Measurements from ENCODE around the gene MAPK7. TPM values are rescaled to one million over a fixed set of nuclear protein-coding genes. Genes with fewer than 3 reads are reported as not detected.

The MAPK7 gene
- total RNA-seq, 2 experiments from 2014 or later = 25.1 to 27.1 TPM

DNA sequence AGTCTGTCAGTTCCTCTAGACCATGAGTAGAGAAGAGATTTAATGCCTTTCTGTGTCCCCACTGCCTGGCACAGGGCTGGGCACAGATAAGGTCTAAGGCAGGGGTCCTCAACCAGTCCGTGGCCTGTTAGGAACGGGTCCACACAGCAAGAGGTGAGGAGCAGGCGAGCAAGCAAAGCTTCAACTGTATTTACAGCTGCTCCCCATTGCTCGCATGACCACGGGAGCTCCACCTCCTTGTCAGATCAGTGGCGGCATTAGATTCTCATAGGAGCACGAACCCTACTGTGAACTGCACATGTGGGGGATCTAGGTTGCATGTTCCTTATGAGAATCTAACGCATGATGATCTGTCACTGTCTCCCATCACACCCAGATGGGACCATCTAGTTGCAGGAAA is 17.5 kb upstream of the MAPK7 start:
- H3K27me3 Mint-ChIP-seq = peaks cover 4% of the 10 kb centered on the region
- H3K4me3 Mint-ChIP-seq = no peak overlapping the region
- H3K4me1 Mint-ChIP-seq (ENCODE audit: low read depth) = peaks cover 5% of the 10 kb centered on the region
- ATAC-seq (no peak), DNase-seq (no peak)
- POLR2A ChIA-PET = no interaction called here
- no peak overlapping the region for H3K27ac Mint-ChIP-seq
- intact Hi-C loops (cut with micrococcal nuclease) = no loop called here
- CTCF ChIA-PET = interaction anchor here (1.0 to 3.4 kb wide), 4 partner anchors 18 to 88 kb away, joined by 3 to 51 read pairs (median 5); partner anchors contain the start of gene MAPK7
- H3K9me3 Mint-ChIP-seq = no peaks in the 10 kb centered on the region
- H3K36me3 Mint-ChIP-seq (ENCODE audit: low read depth) = no peaks in the 10 kb centered on the region
- TF ChIP-seq, protein P1, sequence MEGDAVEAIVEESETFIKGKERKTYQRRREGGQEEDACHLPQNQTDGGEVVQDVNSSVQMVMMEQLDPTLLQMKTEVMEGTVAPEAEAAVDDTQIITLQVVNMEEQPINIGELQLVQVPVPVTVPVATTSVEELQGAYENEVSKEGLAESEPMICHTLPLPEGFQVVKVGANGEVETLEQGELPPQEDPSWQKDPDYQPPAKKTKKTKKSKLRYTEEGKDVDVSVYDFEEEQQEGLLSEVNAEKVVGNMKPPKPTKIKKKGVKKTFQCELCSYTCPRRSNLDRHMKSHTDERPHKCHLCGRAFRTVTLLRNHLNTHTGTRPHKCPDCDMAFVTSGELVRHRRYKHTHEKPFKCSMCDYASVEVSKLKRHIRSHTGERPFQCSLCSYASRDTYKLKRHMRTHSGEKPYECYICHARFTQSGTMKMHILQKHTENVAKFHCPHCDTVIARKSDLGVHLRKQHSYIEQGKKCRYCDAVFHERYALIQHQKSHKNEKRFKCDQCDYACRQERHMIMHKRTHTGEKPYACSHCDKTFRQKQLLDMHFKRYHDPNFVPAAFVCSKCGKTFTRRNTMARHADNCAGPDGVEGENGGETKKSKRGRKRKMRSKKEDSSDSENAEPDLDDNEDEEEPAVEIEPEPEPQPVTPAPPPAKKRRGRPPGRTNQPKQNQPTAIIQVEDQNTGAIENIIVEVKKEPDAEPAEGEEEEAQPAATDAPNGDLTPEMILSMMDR (IDR thresholded peaks at IDR 0.05) = no peak

DNA sequence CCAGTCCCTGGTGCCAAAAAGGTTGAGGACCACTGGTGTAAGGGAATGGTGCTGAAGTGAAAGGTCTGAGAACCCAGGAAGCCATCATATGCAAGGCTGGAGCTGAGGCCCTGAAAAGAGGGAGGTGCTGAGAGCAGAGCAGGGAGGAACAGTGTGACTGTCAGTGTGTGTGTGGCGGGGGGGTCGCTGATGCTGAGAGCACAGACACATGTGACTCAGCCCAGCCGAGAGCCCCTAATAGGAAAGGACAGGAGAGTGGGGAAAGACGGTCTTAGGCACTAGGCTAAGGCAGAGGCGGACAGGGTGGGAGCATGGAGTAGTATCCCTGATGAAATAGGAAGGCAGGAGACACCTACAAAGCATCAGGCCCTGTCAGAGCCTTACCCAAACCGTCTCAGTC is 17.0 kb upstream of the MAPK7 start:
- Mint-ChIP-seq H3K9me3 (no peaks in the 10 kb centered on the region), H3K36me3 (ENCODE audit: low read depth) (no peaks in the 10 kb centered on the region), H3K4me1 (ENCODE audit: low read depth) (peaks cover 5% of the 10 kb centered on the region), H3K27ac (no peak overlapping the region), H3K27me3 (peaks cover 4% of the 10 kb centered on the region), H3K4me3 (peak overlapping the region; percentile 81)
- no peak for DNase-seq
- no peak for ATAC-seq
- intact Hi-C loops (cut with micrococcal nuclease) = no loop called here
- ChIA-PET CTCF (interaction anchor here (1.0 to 3.4 kb wide), 6 partner anchors 8 to 138 kb away, joined by 3 to 51 read pairs (median 4); partner anchors contain the start of gene MAPK7), POLR2A (no interaction called here)
- TF ChIP-seq, protein P1 (IDR thresholded peaks at IDR 0.05) = no peak

DNA sequence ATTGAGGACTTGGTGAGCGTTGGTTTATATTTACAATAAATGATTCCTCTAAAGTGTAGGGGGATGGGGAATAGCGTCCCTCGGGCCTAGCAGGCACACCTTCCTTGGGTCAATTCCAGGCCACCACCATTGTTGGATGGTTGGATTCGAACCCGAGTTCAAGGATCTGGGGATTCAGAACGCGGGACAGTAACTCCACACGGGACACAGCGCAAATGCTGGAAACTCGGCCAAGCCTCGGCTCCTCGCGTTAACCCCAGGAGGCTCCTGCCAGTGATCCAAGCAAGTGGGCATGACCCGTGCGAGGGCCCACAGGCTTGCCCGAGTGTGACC is 16.4 kb upstream of the MAPK7 start:
- H3K27ac Mint-ChIP-seq = no peak overlapping the region
- H3K36me3 Mint-ChIP-seq (ENCODE audit: low read depth) = no peaks in the 10 kb centered on the region
- DNase-seq (no peak), ATAC-seq (no peak)
- H3K4me3 Mint-ChIP-seq = peak overlapping the region; percentile 81
- H3K27me3 Mint-ChIP-seq = peaks cover 4% of the 10 kb centered on the region
- no peaks in the 10 kb centered on the region for H3K9me3 Mint-ChIP-seq
- peaks cover 5% of the 10 kb centered on the region for H3K4me1 Mint-ChIP-seq (ENCODE audit: low read depth)
- ChIA-PET CTCF (interaction anchor here (0.6 to 7.8 kb wide), 13 partner anchors 9 to 138 kb away, joined by 3 to 133 read pairs (median 7); partner anchors contain the start of gene MAPK7), POLR2A (interaction anchor here (1.2 to 1.4 kb wide), 2 partner anchors 86 to 286 kb away, joined by 4 read pairs; partner anchors contain the start of gene ALDH3A2)
- TF ChIP-seq, protein P1 (IDR thresholded peaks at IDR 0.05) = no peak
- intact Hi-C loops (cut with micrococcal nuclease) = loop anchor here (2.0 kb wide), 1 partner anchor 85 kb away; no protein-coding TSS in a partner anchor

DNA sequence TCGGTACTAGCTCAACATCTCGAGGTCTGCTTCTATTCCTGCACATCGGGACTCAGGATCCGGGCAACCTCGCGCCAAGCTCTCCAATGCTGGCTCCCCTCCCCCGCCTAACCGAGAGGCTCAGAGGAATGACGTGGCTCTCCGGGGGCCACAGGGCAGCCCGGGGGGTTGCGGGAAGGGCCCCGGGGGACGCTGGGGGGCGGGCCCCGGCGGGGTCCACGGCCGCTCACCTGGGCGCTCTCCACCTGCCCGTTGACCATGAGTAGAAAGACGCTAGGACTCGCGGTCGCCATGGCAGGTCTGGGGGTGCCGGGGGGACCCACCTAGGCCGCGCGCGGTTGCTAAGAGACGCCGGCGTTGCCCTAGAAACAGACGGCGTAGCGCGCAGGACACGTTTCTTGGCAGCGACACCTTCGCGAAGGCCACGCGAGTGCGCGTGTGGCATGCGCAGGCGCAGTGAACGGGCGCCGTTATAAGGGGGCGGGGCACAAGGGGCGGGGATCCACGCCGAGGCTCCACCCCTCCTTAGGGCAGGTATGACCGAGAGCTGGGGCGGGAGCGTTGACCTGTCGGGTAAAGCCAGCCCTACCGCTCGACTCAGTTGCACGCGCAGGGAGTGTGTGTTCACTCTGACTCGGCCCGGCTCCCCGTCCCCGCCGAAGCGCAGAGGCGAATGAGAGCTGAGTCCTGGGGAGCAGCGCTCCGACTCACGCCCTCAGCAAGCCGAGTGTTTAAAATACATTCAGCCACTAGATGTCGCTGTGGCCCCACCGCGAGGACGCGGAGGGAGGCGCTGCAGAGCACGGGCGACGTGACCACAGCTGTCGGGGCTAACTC is 15.8 kb upstream of the MAPK7 start, which contains the start of gene B9D1:
Gene B9D1, minus strand, starts transcription at position 447 of the 837 bp plus-strand sequence. Its CDS starts 154 bp downstream, at position 293.
- intact Hi-C loops (cut with micrococcal nuclease) = loop anchor here (2.0 kb wide), 1 partner anchor 84 kb away; no protein-coding TSS in a partner anchor
- Mint-ChIP-seq H3K36me3 (ENCODE audit: low read depth) (no peaks in the 10 kb centered on the region), H3K4me3 (peak within 1 kb of the TSS; percentile 81), H3K27me3 (peaks cover 4% of the 10 kb centered on the region), H3K9me3 (no peaks in the 10 kb centered on the region), H3K27ac (peak within 1 kb of the TSS; percentile 81), H3K4me1 (ENCODE audit: low read depth) (peaks cover 5% of the 10 kb centered on the region)
- ChIA-PET CTCF (interaction anchor here (0.5 to 7.8 kb wide), 61 partner anchors 9 to 405 kb away, joined by 3 to 133 read pairs (median 4); partner anchors contain the start of genes ALDH3A2 and MAPK7), POLR2A (interaction anchor here (0.7 to 1.4 kb wide), 7 partner anchors 16 to 401 kb away, joined by 3 to 6 read pairs (median 4); partner anchors contain the start of genes ALDH3A2 and MAPK7)
- TF ChIP-seq, protein P1 (IDR thresholded peaks at IDR 0.05) = peak; percentile 98
- peak; percentile 92 for ATAC-seq
- peak; percentile 92 for DNase-seq
